NCI-H2107 (cell line): ENCODE results near the gene CYB561A3.

Experiments used
- DNase-seq: peaks from one replicate; lab custom pipeline; 2025; lab: John Stamatoyannopoulos, UW

The CYB561A3 gene

GRCh38 chr11:61345170-61345610 lies 16.5 kb downstream of the CYB561A3 start:
- no peak for DNase-seq

GRCh38 chr11:61343792-61344745 lies 17.6 kb downstream of the CYB561A3 start:
- DNase-seq: no peak

- DNase-seq: no peak
These were observed 19.4 kb downstream of the CYB561A3 start for GRCh38 chr11:61342207-61342803.

- DNase-seq: no peak
These were observed 20.0 kb downstream of the CYB561A3 start for GRCh38 chr11:61341706-61342105.

GRCh38 chr11:61340979-61341378 lies 20.7 kb downstream of the CYB561A3 start:
- DNase-seq: no peak

- DNase-seq: no peak
These were observed 22.2 kb downstream of the CYB561A3 start for GRCh38 chr11:61339490-61339878.

- DNase-seq: no peak
These were observed 22.7 kb downstream of the CYB561A3 start for GRCh38 chr11:61338783-61339489.

- DNase-seq: no peak
These were observed 23.8 kb downstream of the CYB561A3 start for GRCh38 chr11:61337706-61338470.

GRCh38 chr11:61336171-61336935 lies 25.3 kb downstream of the CYB561A3 start:
- DNase-seq: peak; percentile 81

- no peak for DNase-seq
These were observed 26.3 kb downstream of the CYB561A3 start for GRCh38 chr11:61335355-61335710.

GRCh38 chr11:61334434-61335354 lies 27.0 kb downstream of the CYB561A3 start:
- DNase-seq: no peak

- no peak for DNase-seq
These were observed 27.9 kb downstream of the CYB561A3 start for GRCh38 chr11:61333550-61334433.

- DNase-seq: peak; percentile 91
These were observed 28.7 kb downstream of the CYB561A3 start, which contains the start of the genes DDB1 and TKFC for GRCh38 chr11:61332797-61333549. Gene DDB1 (minus strand): TSS chr11:61333105. CDS start chr11:61332968, 137 bp downstream. Gene TKFC (plus strand): TSS chr11:61333228. CDS start chr11:61334729, 1,501 bp downstream.

GRCh38 chr11:61332281-61332796 lies 29.3 kb downstream of the CYB561A3 start:
- DNase-seq: no peak

GRCh38 chr11:61331651-61332050 lies 30.0 kb downstream of the CYB561A3 start:
- DNase-seq: no peak

GRCh38 chr11:61329871-61330270 lies 31.8 kb downstream of the CYB561A3 start:
- DNase-seq: no peak

GRCh38 chr11:61328351-61328750 lies 33.3 kb downstream of the CYB561A3 start:
- no peak for DNase-seq

- DNase-seq: no peak
These were observed 34.0 kb downstream of the CYB561A3 start for GRCh38 chr11:61327669-61328071.
